Activated CD8-positive, alpha-beta memory T cell treated with anti-CD3 and anti-CD28 coated beads, Interleukin-2, amount 50 U/mL, for 48 hours (primary cell): ENCODE measurements around the gene C19orf12.

Experiments
- DNase-seq: peaks from one replicate; pipeline ENCODE4 v3.0.0-alpha.2; 2020

The C19orf12 gene

DNA sequence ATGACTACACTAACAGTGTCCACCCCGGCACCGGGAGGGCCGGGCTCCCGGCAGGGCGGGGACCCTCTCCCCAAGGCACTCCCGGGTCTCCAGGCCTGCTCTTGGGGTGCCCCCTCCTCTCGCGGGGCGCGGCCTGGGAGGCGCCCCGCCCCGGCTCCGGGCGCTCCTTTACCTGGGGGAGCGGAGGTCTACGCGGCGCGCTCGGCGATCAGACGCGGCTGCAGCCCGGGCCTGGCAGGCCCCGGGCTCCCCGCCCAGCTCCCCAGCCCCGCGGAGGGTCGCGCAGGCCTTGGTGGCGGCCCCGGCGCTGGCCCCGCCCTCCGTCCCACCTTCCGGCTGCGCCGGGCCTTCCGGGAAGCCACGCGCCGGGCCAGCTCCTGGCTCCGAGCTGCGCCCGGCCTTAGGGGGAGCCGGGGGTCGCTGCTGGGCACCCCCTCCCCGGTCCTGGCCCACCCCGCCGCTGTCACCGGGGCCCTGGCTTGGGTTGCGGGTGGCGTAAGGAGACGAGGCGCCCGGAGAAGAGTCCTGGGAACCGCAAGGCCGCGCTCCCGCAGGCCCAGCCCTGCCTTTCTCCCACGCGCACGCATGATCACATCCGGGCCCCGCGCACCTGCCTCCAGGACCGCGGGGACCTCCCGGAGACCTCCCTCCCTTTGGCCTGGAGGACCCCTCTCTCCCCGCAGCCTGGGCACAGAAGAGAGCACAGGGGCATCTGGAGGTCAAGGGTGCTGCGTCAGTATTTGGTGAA lies at the start of gene C19orf12:
TSS of gene C19orf12 (minus strand) at position 309 of the 748 bp plus-strand sequence. CDS start 6,848 bp downstream, outside the sequence.
- peak; percentile 85 for DNase-seq

DNA sequence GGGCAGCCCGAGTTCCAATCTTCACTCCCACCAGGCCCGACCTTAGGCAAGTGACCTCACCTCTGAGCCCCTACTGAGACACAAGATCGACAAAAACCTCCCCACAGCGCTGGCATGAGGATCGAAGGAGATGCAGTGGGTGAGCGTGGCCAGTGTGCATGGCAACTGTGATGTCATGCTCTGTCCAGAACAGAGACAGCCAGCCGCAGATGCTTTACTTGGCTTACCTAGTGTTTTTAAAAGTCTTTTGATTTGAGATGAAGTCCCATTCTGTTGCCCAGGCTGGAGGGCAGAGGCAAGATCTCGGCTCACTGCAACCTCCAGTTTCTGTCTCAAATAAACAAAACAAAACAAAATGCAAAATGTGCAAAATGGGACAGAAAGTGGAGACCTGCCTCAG lies 49.3 kb upstream of the C19orf12 start:
- no peak for DNase-seq

DNA sequence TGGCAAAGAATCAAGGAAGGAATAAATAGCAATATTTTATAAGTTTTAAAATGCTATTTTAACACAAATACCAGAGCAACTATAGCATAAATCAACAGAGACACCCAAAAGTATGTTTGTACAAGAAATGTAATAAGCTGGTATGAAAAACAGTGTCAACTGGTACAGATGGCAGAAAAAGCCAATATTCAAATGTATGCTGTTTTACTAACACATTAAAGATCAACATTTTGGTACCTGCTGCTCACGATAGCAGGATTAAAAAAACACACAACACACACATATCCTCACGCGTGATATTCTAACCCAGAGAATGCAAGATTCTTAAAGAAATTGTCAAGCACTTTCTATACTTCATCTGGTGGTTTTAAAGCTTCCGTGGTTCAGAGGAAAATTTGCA lies 48.1 kb upstream of the C19orf12 start:
- no peak for DNase-seq

DNA sequence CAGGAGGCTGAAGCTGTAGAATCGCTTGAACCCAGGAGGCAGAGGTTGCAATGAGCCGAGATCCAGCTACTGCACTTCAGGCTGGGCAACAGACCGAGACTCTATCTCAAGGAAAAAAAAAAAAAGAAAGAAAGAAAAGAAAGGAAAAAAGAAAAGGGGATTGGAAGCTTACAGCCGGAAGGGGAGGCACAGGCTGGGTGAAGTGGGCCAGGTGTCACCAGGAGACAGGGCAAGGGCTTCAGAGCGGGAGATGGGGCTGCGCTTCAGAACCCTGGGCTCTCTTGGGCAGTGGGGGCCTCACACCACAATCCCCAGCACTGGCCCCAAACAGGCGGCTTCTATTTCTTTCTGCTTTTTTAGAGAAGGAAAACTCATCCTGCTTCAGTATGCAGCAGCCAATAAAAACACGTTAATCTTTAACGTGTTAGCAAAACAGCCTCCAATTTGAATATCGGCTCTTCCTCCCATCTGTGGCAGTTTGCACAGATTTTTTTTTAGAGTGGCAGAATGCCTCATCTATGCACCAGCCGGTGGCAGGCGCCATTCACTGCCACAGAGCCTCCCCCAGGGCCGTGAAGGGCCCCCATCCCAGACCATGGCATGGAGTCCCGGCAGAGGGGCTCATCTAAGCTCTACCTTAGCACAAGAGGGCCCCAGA lies 46.6 kb upstream of the C19orf12 start:
- no peak for DNase-seq

DNA sequence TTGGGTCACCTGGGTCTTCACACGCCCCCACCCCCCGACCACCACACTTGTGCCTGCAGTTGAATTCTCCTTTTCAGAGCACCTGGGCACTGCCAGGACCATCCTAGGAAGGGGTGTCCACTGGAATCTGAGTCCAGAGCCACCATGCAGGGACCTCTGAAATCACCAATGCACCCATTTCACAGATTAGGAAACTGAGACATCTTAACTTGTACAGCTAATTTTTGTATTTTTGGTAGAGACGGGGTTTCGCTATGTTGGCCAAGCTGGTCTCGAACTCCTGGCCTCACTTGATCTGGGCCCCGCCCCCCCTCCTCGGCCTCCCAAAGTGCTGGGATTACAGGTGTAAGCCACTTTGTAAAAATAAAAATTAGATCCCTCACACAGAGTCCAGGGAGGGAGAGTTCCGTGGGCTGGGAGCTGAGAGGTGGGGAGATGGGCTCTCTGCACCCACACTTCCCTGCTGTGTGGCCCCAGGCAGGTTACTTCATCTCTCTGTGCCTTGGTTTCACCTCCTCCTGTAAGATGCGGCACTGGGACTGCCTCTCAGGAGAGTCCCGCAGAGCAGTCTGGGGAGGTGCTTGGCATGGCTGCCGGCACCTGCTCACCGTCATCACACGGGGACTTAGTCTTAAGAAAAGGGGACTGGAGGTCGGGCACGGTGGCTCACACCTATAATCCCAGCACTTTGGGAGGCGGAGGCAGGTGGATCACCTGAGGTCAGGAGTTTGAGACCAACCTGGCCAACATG lies 45.9 kb upstream of the C19orf12 start:
- DNase-seq: no peak

DNA sequence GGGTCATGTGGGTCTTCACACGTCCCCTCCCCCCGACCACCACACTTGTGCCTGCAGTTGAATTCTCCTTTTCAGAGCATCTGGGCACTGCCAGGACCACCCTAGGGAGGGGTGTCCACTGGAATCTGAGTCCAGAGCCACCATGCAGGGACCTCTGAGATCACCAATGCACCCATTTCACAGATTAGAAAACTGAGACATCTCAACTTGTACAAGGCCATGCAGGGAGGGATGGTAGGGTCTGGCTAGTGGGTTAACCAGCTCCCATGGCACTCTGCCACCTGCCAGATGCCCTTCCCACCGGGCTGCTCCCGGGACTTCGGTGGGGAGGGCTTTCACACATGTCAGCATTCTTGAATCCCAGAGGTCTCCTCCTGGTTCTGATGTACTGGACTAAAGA lies 44.3 kb upstream of the C19orf12 start:
- no peak for DNase-seq

DNA sequence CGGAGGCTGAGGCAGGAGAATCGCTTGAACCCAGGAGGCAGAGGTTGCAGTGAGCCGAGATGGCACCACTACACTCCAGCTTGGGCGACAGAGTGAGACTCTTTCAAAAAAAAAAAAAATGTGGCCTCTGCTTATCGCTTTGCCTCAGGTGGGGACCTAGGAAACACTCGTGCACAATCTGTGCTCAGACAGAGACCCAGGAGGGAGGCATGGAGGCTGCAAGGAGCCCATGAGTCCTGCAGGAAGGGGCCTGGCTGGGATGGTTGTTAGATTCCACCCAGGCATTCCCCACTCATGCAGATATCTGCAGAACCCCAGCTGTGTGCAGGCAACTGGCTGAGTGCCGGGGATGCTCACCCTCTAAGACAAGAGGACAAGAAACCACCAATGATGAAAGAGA lies 43.8 kb upstream of the C19orf12 start:
- no peak for DNase-seq

DNA sequence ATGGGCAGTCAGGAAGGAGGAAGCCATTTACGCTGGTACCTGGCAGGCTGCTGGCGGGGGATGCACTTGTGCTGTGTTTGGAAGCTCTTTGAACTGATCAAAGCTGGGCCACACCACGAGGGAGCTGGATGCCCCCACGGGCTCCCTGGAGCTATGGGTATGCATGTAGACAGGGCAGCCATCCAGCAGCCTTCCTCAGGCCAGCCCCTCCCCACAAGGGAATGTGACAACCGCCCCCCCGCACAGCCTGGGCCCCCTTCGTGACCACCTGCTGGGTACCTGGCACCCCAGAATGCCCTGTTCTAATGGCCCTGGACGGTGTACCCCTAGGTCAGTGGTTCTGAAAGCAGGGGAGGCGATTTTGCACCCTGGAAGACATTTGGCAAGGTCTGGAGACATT lies 42.5 kb upstream of the C19orf12 start:
- no peak for DNase-seq

DNA sequence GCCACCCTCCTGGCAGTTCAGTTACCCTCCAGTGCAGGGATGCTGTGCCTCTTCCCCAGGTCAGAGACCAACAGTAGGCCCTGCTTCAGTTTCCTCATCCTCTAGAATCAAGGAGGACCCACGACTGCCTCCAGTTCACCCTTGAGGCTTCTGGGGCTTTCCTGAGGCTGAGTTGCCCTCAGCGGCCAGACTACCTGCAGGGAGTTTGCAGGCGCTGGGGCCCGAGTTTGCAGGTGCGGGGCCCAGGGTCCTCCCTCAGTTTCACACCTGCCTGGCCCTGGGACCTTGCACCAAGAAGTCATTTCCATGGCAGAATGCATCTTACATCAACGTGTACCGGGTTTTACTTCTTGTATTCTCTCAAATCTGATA lies 38.9 kb upstream of the C19orf12 start:
- no peak for DNase-seq

DNA sequence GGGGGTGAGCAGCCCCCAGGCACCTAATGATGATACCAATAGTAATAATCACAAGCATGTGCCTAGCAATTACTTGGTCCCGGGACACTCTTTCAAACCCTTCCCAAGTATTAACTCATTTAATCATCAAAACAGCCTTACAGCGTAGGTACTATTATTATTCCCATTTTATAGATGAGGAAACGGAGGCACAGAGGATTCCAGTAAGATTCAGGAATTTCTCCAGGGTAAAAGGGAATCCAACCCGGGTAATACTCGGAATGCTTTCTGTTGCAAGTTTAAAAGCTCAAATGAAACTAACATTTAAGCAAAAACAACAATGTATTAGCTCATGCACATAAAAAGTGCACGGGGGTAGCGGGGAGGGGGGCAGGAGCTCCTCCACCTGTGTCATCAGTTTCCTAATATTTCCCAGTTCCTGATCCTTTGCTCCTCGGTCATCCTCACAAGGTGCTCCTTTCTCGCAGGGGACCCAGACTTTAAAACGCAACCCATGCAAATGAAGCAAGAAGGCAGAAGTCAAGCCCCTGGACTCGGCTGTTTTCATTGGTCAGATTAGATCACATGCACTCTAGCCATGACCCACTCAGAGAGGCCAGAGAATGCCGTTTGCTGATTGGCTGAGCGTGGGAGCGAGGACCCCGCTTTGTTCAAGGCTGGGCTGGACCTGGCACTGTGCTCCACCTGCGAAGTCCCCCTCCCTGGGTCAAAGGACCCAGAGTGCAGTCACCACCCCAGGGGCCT lies 38.3 kb upstream of the C19orf12 start:
- no peak for DNase-seq

DNA sequence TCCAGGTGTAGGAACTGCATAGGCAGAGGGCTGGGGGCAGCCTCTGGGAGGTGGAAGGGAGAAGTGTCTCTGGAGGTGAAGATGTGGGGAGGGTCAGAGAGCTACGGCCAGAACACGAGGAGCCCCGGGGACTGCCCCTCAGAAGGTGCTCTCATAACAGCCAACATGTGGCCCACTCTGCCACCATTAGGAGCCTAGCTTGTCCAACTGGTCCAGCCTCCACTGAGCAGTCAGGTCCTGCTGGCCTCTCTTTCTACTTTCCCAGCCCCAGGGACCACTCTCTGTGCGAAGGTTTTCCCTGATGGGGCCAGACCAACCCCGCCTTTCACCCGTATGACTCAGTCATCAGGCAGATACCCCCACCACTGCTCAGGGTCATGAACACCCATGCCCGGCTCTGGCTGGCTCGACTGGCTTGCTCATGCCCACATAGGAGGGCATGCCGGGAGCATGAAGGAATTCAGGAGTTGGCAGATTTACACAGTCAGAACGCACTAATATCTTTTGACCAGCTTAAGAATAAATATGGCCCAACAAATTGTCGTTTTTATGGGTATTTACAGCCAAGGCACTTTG lies 37.5 kb upstream of the C19orf12 start:
- no peak for DNase-seq

DNA sequence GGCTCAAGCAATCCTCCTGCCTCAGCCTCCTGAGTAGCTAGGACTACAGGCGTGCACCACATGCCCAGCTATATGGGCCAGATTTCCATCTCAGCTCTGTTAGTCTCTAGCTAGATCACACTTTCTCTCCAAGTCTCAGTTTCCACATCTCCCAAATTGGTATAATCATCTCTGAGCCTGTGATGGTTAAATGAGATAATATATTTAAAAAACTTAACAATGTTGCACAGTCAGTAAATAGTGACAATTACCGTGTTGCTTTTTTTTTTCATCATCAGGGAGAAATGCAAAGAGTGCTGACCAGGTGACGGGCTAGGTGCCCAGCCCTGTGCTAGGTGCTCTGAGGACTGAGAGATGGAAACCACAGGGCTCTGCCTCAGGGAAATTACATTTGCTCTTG lies 36.9 kb upstream of the C19orf12 start:
- no peak for DNase-seq

DNA sequence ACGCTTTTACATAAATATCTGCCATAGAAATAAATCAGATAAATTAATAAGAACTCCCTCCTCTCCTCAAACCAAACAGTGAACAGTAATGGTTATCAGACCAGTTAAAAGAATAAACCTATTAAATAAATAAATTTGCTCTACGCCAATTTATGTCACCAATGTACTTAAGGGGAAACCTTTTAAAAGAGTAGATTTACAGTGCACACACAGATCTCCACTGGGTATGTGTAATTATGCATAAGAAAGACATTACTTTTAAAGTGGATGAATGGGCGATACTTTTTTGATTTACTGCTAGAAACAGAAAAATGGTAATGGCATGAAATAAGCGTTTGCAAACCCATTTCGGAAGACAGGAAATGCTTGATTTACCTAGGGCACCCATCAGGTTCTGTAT lies 34.9 kb upstream of the C19orf12 start:
- DNase-seq: no peak

DNA sequence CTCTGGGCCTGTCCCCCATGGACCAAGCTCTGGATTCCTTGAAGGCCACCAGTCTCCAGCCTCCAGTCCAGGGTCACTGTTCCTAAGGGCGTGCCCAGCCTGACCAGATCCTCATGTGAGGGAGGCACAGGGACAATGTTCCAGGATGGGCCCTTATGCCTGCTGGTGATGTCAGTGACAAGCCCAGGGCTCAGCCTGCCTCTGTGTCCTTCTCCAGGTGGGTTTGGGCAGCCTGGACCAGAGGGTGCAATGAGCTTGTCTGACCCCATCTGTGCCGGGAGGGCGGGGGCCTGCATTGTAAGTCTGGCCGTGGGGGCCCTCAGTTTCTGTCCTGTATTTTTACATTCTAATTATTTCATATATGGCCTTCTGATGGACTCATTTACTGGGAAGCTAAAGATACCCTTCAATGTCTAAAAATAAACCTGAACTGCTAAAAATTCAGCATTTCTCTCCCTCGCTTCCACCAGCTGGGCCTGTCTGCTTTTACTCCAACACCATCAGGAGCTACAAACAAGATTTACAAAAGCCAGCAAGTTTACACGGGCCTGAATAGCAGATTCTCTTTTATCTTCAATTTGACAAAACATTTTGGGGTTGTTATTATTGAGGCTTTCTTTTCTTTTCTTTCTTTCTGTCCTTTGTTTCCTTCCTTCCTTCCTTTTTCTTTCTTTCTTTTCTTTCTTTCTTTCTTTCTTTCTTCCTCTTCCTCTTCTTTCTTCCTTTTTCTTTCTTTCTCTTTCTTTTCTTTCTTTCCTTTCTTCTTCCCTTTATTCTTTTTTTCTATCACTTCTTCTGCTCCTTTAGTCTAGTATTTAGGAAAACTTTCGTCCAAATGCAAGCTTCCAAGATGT lies 34.2 kb upstream of the C19orf12 start:
- DNase-seq: no peak

DNA sequence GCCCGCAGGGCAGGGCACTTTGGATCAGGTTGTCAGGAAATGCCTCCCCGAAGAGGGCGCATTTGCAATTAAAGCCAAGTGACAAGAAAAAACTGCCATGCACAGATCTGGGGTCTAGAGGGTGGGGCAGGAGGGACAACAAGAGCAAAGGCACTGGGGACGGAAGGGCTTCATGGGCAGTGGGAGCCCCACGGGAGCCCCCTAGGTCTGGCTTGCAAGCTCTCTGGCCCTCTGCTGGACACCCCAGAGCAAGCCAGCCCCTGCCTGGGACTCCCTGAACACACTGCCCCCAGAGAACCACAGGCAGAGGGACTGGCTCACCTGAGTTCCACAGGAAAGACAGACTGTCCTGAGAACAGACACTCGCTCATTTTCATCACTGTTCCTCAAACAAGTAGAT lies 30.2 kb upstream of the C19orf12 start:
- DNase-seq: no peak

DNA sequence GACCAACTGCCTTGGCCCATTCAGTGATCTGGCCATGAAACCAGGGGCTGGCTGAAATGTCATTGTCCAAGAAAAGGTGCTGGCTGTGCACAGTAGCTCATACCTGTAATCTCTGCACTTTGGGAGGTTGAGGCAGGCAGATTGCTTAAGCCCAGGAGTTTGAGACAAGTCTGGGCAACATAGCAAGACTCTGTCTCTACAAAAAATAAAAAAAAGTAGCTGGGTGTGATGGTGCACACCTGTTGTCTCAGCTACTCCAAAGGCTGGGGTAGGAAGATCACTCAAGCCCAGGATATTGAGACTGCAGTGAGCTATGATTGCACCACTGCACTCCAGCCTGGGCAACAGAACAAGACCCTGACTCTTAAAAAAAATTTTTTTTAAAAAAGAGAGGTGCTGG lies 28.6 kb upstream of the C19orf12 start:
- no peak for DNase-seq

DNA sequence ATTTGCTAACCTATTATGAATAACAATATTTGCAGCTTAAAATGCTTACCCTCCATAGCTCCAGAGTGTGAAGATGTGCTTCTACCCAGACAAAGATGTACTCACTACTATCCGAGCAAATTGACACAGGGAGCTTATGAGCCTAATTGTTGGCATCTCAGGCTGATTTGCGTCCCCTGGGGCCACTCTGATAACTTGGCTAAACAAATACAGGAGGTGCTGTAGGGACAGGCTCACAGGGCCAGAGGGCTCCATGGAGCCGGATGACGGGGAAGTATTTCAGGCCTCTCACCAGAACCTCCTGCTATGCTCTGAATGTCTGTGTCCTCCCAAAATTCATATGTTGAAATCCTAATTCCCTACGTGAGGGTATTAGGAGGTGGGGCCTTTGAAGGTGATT lies 26.7 kb upstream of the C19orf12 start:
- DNase-seq: no peak

DNA sequence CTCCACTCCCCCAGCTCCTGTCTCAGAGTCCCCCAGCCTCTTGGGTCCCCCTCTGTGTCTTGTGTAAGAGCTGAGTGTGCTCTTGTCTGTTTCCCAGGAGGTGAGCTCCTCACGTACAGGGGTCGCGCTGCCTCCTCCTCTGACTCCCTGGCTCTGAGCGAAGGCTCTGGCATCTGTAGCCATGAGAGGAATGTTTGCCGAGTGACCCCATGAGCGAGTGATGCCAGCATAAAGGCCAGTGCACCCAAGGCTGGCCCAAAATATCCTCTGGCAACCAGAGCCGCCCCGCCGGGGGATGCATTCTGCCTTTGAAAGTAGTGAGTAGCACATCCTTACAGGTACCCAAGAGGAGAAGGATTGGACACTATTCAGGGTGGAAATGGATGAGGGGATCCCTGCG lies 26.2 kb upstream of the C19orf12 start:
- DNase-seq: no peak

DNA sequence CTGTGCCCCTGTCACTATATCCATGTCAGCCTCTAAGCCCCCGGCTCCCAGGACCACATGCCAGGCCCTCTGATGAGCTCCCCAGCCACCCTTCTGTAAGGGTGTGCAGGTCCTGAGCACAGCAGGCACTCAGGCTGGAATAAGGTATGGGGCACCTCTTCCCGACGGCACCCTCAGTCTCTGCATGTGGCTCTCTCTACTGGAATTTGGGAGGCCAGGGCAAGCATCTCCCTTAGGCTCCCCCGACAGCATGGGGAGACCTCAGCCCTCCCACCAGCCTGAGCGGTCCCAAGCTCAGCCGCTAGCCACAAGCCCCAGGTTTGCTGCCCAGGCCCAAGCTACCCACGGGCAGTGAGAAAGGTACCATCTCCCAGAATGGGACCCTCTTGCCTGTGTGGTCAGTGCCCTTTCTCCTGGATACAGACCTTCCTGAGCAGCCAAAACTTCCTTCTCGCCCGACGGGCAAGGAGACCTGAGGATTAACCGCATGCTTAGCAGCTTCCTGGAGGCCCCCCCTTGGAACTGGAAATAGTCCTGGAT lies 22.5 kb upstream of the C19orf12 start:
- no peak for DNase-seq

DNA sequence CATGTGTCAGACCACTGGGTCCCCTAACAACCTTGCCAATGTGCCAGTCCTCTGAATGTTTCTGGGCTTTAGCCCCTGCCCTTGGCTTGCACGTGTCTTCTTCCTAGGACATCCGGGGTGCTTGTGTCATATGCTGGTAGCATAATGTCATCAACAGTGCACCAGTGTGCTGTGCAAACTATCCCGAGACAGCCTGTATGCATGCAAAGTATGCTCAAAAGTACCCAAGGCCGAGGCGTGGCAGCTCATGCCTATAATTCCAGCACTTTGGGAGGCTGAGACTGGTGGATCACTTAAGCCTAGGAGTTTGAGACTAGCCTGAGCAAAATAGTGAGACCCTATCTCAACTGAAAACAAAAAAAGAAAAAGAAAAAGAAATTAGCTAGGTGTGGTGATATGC lies 20.8 kb upstream of the C19orf12 start:
- DNase-seq: no peak

DNA sequence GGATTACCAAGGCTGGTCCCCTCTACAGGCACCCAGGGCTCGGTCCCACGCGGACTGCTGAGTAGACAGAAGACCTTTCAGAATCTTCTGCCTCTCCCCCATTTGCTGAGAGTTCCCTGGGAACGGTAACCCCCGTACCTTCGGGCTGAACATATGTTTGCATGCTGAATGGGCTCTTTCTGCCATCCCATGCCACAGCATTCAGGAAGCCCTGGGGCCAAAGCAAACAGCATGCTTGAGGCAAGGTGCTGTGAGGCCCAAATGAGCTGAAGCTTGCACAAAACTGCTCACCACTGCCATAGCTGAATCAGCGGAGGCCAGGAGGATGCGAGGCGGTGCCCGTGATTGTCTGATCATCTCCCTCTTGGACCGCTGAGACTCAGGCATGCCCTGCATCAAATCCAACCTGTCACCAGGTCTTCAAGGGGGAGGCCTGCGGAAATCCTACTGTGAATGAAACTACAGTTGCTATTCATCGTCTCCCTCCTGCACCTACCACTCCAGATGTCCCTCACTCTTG lies 16.3 kb upstream of the C19orf12 start:
- no peak for DNase-seq

DNA sequence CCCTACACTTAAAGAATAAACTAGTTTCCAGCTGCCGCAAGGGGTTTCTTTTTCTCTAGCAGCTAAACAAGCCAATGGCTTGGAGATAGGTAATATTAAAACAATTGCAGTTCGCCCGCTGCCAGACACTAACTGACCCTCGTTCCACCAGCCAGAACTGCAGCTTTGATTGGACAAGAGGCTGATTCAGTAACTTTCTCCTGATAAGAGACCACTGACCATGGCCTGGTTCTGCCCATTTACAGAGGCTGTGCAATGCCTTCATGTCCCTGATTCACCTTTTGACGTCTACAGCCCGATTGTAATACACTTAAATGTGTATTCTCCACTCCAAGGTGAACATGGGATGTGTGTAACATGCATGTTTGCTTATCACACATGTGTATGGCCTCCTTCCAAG lies 12.8 kb upstream of the C19orf12 start:
- no peak for DNase-seq
